Activated CD8-positive, alpha-beta T cell treated with anti-CD3 and anti-CD28 coated beads for 36 hours (primary cell): ENCODE data around the gene STAM2. TPM values are rescaled to one million over a fixed set of nuclear protein-coding genes. Genes with fewer than 3 reads are reported as not detected.
"Not testable (repeated sequence)": the region's sequence is repeated elsewhere in the genome, so short reads cannot be mapped to it uniquely, and the experiment has no call there.

Experiments used
- ATAC-seq: fragments of 200-7000 bp; cut with Tn5 transposase; one replicate; pipeline ENCODE4 v1.10.0; 2021; ENCODE audit warnings: mild to moderate bottlenecking, moderate library complexity
- CTCF ChIA-PET: fragments of 350-600 bp; sonication (Branson Sonifier 250); formaldehyde crosslinking; loops from one replicate; lab custom pipeline; 2021; ENCODE audit warnings: antibody characterized with exemption; lab: Charles Lee
- POLR2A ChIA-PET: fragments of 350-600 bp; sonication (Branson Sonifier 250); formaldehyde crosslinking; loops from one replicate; lab custom pipeline; 2021; ENCODE audit warnings: antibody characterized with exemption; lab: Charles Lee
- DNase-seq: peaks from one replicate; pipeline ENCODE4 v3.0.0-alpha.2; 2020
- H3K27ac Mint-ChIP-seq: one replicate; pipeline ENCODE4 v1.8.0; 2021; ENCODE audit warnings: mild to moderate bottlenecking, mixed read lengths
- H3K27me3 Mint-ChIP-seq: one replicate; pipeline ENCODE4 v1.8.0; 2021; ENCODE audit warnings: mixed read lengths
- H3K36me3 Mint-ChIP-seq: one replicate; pipeline ENCODE4 v1.8.0; 2021; ENCODE audit warnings: low read depth, mixed read lengths
- H3K4me1 Mint-ChIP-seq: one replicate; pipeline ENCODE4 v1.8.0; 2021; ENCODE audit warnings: low read depth, mixed read lengths
- H3K4me3 Mint-ChIP-seq: one replicate; pipeline ENCODE4 v1.8.0; 2021; ENCODE audit warnings: mild to moderate bottlenecking, moderate library complexity, mixed read lengths
- H3K9me3 Mint-ChIP-seq: one replicate; pipeline ENCODE4 v1.8.0; 2021; ENCODE audit warnings: mixed read lengths
- CTCF ChIP-seq: fragments of 200-600 bp; IDR thresholded peaks from one replicate; pipeline ENCODE4 v1.8.0; 2022; ENCODE audit warnings: antibody characterized with exemption, mild to moderate bottlenecking
- intact Hi-C: fragments of 100-400 bp; cut with micrococcal nuclease; formaldehyde crosslinking; loops from one replicate; pipeline ENCODE4 v1.10.0; 2022
- total RNA-seq, 2 experiments: library from RNA; stranded (reverse); gene quantifications; one replicate each; pipeline ENCODE4 v1.2.3, GENCODE V29; 2021

Gene STAM2
- total RNA-seq, 2 experiments from 2014 or later: 13.0 to 13.3 TPM

- Mint-ChIP-seq H3K9me3 (peaks cover 2% of the 10 kb centered on the region), H3K4me1 (no peaks in the 10 kb centered on the region), H3K27ac (no peak overlapping the region), H3K4me3 (no peak overlapping the region), H3K27me3 (peaks cover 20% of the 10 kb centered on the region), H3K36me3 (no peaks in the 10 kb centered on the region)
- intact Hi-C loops: loop anchor here (2.0 kb wide), 1 partner anchor 445 kb away; no protein-coding TSS in a partner anchor
- CTCF ChIA-PET: interaction anchor here (0.7 to 1.4 kb wide), 4 partner anchors 13 to 446 kb away, joined by 3 to 9 read pairs (median 4); partner anchors contain the start of gene STAM2
- POLR2A ChIA-PET: no interaction called here
- ATAC-seq (peak; percentile 62), DNase-seq (peak; percentile 16)
- peak; percentile 62 for TF ChIP-seq CTCF
These were observed 14.3 kb upstream of the STAM2 start for GRCh38 chr2:152189622-152190495.

GRCh38 chr2:152186808-152187207 is 11.2 kb upstream of the STAM2 start:
- DNase-seq, H3K4me1 Mint-ChIP-seq, POLR2A ChIA-PET, H3K4me3 Mint-ChIP-seq, H3K36me3 Mint-ChIP-seq, ATAC-seq, H3K9me3 Mint-ChIP-seq, intact Hi-C loops, H3K27ac Mint-ChIP-seq: not testable (repeated sequence)
- CTCF ChIA-PET: interaction anchor here (0.6 to 2.3 kb wide), 3 partner anchors 11 to 449 kb away, joined by 3 to 8 read pairs (median 3); no protein-coding TSS in a partner anchor
- H3K27me3 Mint-ChIP-seq: peaks cover 15% of the 10 kb centered on the region

GRCh38 chr2:152186262-152186661 is 10.7 kb upstream of the STAM2 start:
- POLR2A ChIA-PET: no interaction called here
- peaks cover 2% of the 10 kb centered on the region for H3K9me3 Mint-ChIP-seq
- DNase-seq (no peak), ATAC-seq (no peak)
- TF ChIP-seq CTCF: no peak
- peaks cover 15% of the 10 kb centered on the region for H3K27me3 Mint-ChIP-seq
- H3K4me3 Mint-ChIP-seq: no peak overlapping the region
- CTCF ChIA-PET: interaction anchor here (0.6 to 2.3 kb wide), 2 partner anchors 10 to 444 kb away, joined by 3 to 8 read pairs; no protein-coding TSS in a partner anchor
- H3K27ac Mint-ChIP-seq: no peak overlapping the region
- H3K4me1 Mint-ChIP-seq: no peaks in the 10 kb centered on the region
- no peaks in the 10 kb centered on the region for H3K36me3 Mint-ChIP-seq
- intact Hi-C loops: no loop called here

GRCh38 chr2:152183401-152184073 is 8.0 kb upstream of the STAM2 start:
- Mint-ChIP-seq H3K36me3 (no peaks in the 10 kb centered on the region), H3K27ac (no peak overlapping the region), H3K27me3 (peaks cover 11% of the 10 kb centered on the region), H3K4me1 (no peaks in the 10 kb centered on the region), H3K9me3 (peaks cover 2% of the 10 kb centered on the region), H3K4me3 (no peak overlapping the region)
- ChIA-PET POLR2A (no interaction called here), CTCF (interaction anchor here (0.8 kb wide), 1 partner anchor 9 kb away, joined by 3 read pairs; no protein-coding TSS in a partner anchor)
- intact Hi-C loops: no loop called here
- TF ChIP-seq CTCF: no peak
- DNase-seq: no peak
- no peak for ATAC-seq

GRCh38 chr2:152177667-152178066 is 2.1 kb upstream of the STAM2 start:
- H3K27ac Mint-ChIP-seq, POLR2A ChIA-PET, DNase-seq, ATAC-seq, H3K36me3 Mint-ChIP-seq, H3K4me3 Mint-ChIP-seq, H3K9me3 Mint-ChIP-seq, H3K27me3 Mint-ChIP-seq: not testable (repeated sequence)
- intact Hi-C loops: loop anchor here (2.0 to 10.0 kb wide), 2 partner anchors 143 to 457 kb away; no protein-coding TSS in a partner anchor
- CTCF ChIA-PET: interaction anchor here (0.6 to 3.5 kb wide), 3 partner anchors 152 to 457 kb away, joined by 3 to 37 read pairs (median 6); no protein-coding TSS in a partner anchor
- peaks cover 22% of the 10 kb centered on the region for H3K4me1 Mint-ChIP-seq
